Neural cell (in vitro differentiated cells): ENCODE results near the gene COL1A1.

Source experiments
- EP300 ChIP-seq: fragments of 450-650 bp; conservative IDR thresholded peaks from 2 replicates; pipeline ENCODE4 v1.6.1; 2014; ENCODE audit warnings: antibody characterized with exemption, mild to moderate bottlenecking, moderate library complexity; ENCODE audit not compliant: poor library complexity, severe bottlenecking
- MXI1 ChIP-seq: fragments of 450-650 bp; conservative IDR thresholded peaks from 2 replicates; pipeline ENCODE4 v1.6.1; 2014; ENCODE audit warnings: antibody characterized with exemption, mild to moderate bottlenecking; ENCODE audit not compliant: poor library complexity, severe bottlenecking
- POLR2AphosphoS5 ChIP-seq: IDR thresholded peaks from 2 replicates; pipeline ENCODE4 v1.6.1; 2012
- SMC3 ChIP-seq: fragments of 450-650 bp; conservative IDR thresholded peaks from 2 replicates; pipeline ENCODE4 v1.6.1; 2014; ENCODE audit warnings: antibody characterized with exemption, mild to moderate bottlenecking, moderate library complexity; ENCODE audit not compliant: poor library complexity
- TF ChIP-seq, protein P1 (sequence below): fragments of 450-650 bp; IDR thresholded peaks from 2 replicates; pipeline ENCODE4 v1.5.1; 2014; ENCODE audit warnings: antibody characterized with exemption, mild to moderate bottlenecking, moderate library complexity; ENCODE audit not compliant: poor library complexity, severe bottlenecking

DNA sequence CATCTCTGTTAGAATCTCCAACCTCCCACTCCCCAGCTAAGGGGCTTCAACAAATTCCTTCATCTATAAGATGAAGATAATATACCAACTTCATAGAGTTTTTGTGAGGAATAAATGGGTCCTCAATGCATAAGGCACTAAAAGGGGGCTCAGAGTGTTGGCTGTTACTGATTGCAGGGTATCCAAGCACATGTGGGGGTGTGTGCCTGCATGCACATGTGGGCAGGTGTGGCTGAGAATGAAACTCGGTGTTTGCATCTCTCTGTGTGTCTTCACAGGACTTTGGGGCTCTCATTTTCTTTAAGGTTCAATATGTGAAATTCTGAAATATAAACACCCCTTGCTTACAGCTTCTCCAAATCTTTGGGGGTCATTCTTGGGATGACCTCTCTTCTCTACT lies 46.8 kb downstream of the COL1A1 start:
- TF ChIP-seq, protein P1, sequence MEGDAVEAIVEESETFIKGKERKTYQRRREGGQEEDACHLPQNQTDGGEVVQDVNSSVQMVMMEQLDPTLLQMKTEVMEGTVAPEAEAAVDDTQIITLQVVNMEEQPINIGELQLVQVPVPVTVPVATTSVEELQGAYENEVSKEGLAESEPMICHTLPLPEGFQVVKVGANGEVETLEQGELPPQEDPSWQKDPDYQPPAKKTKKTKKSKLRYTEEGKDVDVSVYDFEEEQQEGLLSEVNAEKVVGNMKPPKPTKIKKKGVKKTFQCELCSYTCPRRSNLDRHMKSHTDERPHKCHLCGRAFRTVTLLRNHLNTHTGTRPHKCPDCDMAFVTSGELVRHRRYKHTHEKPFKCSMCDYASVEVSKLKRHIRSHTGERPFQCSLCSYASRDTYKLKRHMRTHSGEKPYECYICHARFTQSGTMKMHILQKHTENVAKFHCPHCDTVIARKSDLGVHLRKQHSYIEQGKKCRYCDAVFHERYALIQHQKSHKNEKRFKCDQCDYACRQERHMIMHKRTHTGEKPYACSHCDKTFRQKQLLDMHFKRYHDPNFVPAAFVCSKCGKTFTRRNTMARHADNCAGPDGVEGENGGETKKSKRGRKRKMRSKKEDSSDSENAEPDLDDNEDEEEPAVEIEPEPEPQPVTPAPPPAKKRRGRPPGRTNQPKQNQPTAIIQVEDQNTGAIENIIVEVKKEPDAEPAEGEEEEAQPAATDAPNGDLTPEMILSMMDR: no peak
- no peak for TF ChIP-seq POLR2AphosphoS5
- TF ChIP-seq EP300: no peak
- no peak for TF ChIP-seq SMC3
- no peak for TF ChIP-seq MXI1
